Psoas muscle (tissue), 8 donors: ENCODE results near the gene TMEM131L. TPM values are rescaled to one million over a fixed set of nuclear protein-coding genes. Genes with fewer than 3 reads are reported as not detected.

ENCODE experiments used
- ATAC-seq, 4 donors: fragments of 200-7000 bp; cut with Tn5 transposase; one replicate each; pipeline ENCODE4 v1.9.1; 2020; ENCODE audit warnings: moderate library complexity in 3 of 4, mild to moderate bottlenecking in 2 of 4
- DNase-seq, 2 donors: peaks; one replicate each; pipeline ENCODE4 v3.0.0-alpha.2; 2020
- H3K27ac ChIP-seq: fragments of 200-600 bp; one replicate; pipeline ENCODE4 v1.8.0; 2022
- H3K27me3 ChIP-seq, 3 donors: fragments of 200-600 bp in 1 of 3; one replicate each; pipeline versions ENCODE4 v1.6.1 to v1.8.0; 2013 to 2022; ENCODE audit warnings: low read length in 2 of 3, mild to moderate bottlenecking in 2 of 3, moderate library complexity in 1 of 3; ENCODE audit not compliant: insufficient read depth in 3 of 3
- H3K36me3 ChIP-seq, 2 donors: fragments of 200-600 bp in 1 of 2; one replicate each; pipeline versions ENCODE4 v1.6.1 to v1.8.0; 2013 to 2022; ENCODE audit warnings: low read depth in 1 of 2, mild to moderate bottlenecking in 1 of 2, moderate library complexity in 1 of 2; ENCODE audit not compliant: insufficient read depth in 1 of 2
- H3K4me1 ChIP-seq: fragments of 200-600 bp; one replicate; pipeline ENCODE4 v1.8.0; 2022
- H3K4me3 ChIP-seq: fragments of 200-600 bp; one replicate; pipeline ENCODE4 v1.8.0; 2022; ENCODE audit warnings: mild to moderate bottlenecking
- H3K9me3 ChIP-seq: fragments of 200-600 bp; one replicate; pipeline ENCODE4 v1.8.0; 2022
- CTCF ChIP-seq: fragments of 200-600 bp; IDR thresholded peaks from one replicate; pipeline ENCODE4 v1.8.0; 2022; ENCODE audit warnings: antibody characterized with exemption
- WGBS, 3 donors: extraction: QIAGEN DNeasy Blood & Tissue Kit; methylation state at CpG; one replicate each; pipeline versions ENCODE4 v1.1.6 to v1.1.7; 2013; 5-methylcytosine and 5-hydroxymethylcytosine counted together
- intact Hi-C, 2 donors: fragments of 100-400 bp; cut with DNase I; formaldehyde crosslinking; loops; one replicate each; pipeline versions ENCODE4 v1.11.0 to v1.14.2; 2022
- polyA plus RNA-seq, 3 donors: library from polyadenylated mRNA; stranded (reverse); fragments of 200-250 nt; gene quantifications; one replicate each; pipeline ENCODE4 v1.2.3, GENCODE V29; 2013
- total RNA-seq, 4 donors: library from RNA; stranded (reverse); fragmentation: NEBNext Ultra II Directional in 2 of 4; extraction: Animal tissue kit (Norgen Biotek cat#: 25700) in 2 of 4; gene quantifications; one replicate each; pipeline versions ENCODE4 v1.2.1 to v1.2.4, GENCODE V29; 2021 to 2023
- donor health status: healthy with polysubstance abuse.
- donor health status: DM: no; HTN: no; CAD: no; lungs with moderate emphysema.
- donor health status: Bipolar disorder and iron deficiency.
- donor health status: healthy.
- donor health status: DM: yes; HTN: yes; CAD: no.
- donor health status: DM: no; HTN: no; CAD: no.
- donor health status: DM: no; HTN: no; CAD: no.
- donor health status: DM: yes; HTN: yes; CAD: no.

The TMEM131L gene
- total and polyA plus RNA-seq, 7 donors, result 2.1 to 21.2 (median 6.9) TPM

DNA sequence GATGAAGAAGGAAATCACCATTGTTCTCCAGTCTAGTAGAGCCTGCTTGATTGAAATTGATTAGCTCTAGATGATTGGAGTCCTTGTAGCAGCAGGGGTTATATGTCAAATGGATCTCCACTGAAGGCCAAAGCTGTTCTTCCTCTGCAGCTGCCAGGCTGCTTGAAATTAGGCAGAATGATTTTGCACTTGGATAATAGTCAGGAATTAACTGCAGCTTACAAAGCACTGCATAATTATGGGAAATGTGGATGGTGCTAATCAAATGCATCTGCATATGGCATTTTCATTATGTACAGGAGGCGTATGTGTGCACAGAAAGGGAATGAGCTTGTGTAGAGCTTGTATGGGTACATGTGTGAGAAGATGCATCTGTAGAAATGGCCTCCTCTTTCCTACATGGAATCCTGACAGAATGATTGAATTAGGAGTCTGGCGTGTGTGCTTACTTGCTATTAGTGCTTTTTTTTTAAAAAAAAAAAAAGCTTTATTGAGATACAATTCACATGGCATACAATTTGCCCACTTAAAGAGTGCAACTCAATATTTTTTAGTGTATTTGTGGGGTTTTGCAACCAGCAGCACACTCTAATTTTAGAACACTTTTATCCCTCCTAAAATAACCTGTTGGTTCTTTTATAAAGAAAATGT is 65.9 kb downstream of the TMEM131L start:
- H3K9me3 ChIP-seq, result no peaks in the 10 kb centered on the region
- TF ChIP-seq CTCF, result no peak
- H3K4me1 ChIP-seq, result peaks cover 77% of the 10 kb centered on the region
- H3K27ac ChIP-seq, result peak overlapping the region; percentile 74
- H3K4me3 ChIP-seq, result no peak overlapping the region
- no peaks in the 10 kb centered on the region for H3K27me3 ChIP-seq
- DNase-seq (no peak), ATAC-seq (no peak)
- WGBS, 3 donors, result 56 to 73% (median 60%) methylated on average over 2 of the region's 2 CpGs
- intact Hi-C loops, result no loop called here
- H3K36me3 ChIP-seq, result no peaks in the 10 kb centered on the region

DNA sequence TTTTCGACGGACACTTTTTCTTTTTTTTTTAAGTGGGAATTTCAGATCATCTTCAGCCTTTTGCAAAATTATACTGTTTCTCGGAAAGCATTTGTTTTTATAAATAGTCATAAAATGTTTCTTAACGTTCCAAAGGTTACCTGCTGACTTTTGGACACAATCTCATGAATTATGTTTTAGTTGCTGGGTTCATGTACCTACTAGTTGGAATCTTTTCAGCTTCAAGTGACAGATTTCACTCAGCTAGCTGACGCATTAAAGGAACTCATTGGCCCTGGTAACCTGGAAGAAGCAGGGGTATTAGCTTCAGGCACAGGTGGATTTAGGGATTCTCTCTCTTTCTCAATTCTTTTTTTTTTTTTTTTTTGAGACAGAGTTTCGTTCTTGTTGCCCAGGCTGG is 66.5 kb downstream of the TMEM131L start:
- Histone ChIP-seq H3K27ac (peak overlapping the region; percentile 74), H3K4me1 (peaks cover 82% of the 10 kb centered on the region)
- 36 to 57% (median 40%) methylated on average over 6 of the region's 6 CpGs for WGBS, 3 donors

GRCh38 chr4:153533387-153533786 is 67.2 kb downstream of the TMEM131L start:
- H3K4me3 ChIP-seq, result no peak overlapping the region
- peaks cover 89% of the 10 kb centered on the region for H3K4me1 ChIP-seq
- no peak for TF ChIP-seq CTCF
- intact Hi-C loops, result no loop called here
- ATAC-seq, result no peak
- H3K36me3 ChIP-seq, result no peaks in the 10 kb centered on the region
- no peak for DNase-seq
- peak overlapping the region; percentile 74 for H3K27ac ChIP-seq
- no peaks in the 10 kb centered on the region for H3K27me3 ChIP-seq
- H3K9me3 ChIP-seq, result no peaks in the 10 kb centered on the region

More for the DNA sequence above, 66.5 kb downstream of the TMEM131L start:
- ATAC-seq (no peak), DNase-seq (no peak)
- Histone ChIP-seq H3K27me3 (no peaks in the 10 kb centered on the region), H3K4me3 (no peak overlapping the region), H3K36me3 (no peaks in the 10 kb centered on the region), H3K9me3 (no peaks in the 10 kb centered on the region)
- intact Hi-C loops, result no loop called here
- TF ChIP-seq CTCF, result no peak

GRCh38 chr4:153534792-153535629 is 68.9 kb downstream of the TMEM131L start:
- peaks cover 87% of the 10 kb centered on the region for H3K4me1 ChIP-seq
- TF ChIP-seq CTCF, result no peak
- H3K36me3 ChIP-seq, result no peaks in the 10 kb centered on the region
- ATAC-seq (no peak), DNase-seq (no peak)
- no peaks in the 10 kb centered on the region for H3K27me3 ChIP-seq
- intact Hi-C loops, result loop anchor here in 1 of 2 donors (5.0 kb wide), 1 partner anchor 68 kb away; the partner anchor contains the start of gene TMEM131L
- H3K4me3 ChIP-seq, result no peak overlapping the region
- H3K9me3 ChIP-seq, result no peaks in the 10 kb centered on the region
- H3K27ac ChIP-seq, result no peak overlapping the region
- 73 to 76% (median 76%) methylated on average over 10 of the region's 10 CpGs for WGBS, 3 donors
